Inflammatory macrophage (primary cell): ENCODE data around the gene FAM107B.

Experiments used
- DNase-seq, 2 donors: peaks; one replicate each; pipeline ENCODE4 v3.0.0-alpha.2; 2020 to 2022

The FAM107B gene

GRCh38 chr10:14776546-14776945 is 1.8 kb upstream of the FAM107B start:
- no peak for DNase-seq

- DNase-seq: no peak
Observed at GRCh38 chr10:14775656-14776055, 959 bp upstream of the FAM107B start.

- DNase-seq: no peak
Observed at GRCh38 chr10:14774214-14774580, 500 bp downstream of the FAM107B start.

- no peak for DNase-seq
Observed at GRCh38 chr10:14773551-14774213, 1.0 kb downstream of the FAM107B start.

GRCh38 chr10:14772399-14772798 is 2.3 kb downstream of the FAM107B start:
- no peak for DNase-seq

- no peak for DNase-seq
Observed at GRCh38 chr10:14770927-14771326, 3.8 kb downstream of the FAM107B start.

GRCh38 chr10:14761372-14761771 is 13.3 kb downstream of the FAM107B start:
- DNase-seq: no peak

GRCh38 chr10:14758994-14759664 is 15.6 kb downstream of the FAM107B start:
- no peak for DNase-seq

GRCh38 chr10:14758451-14758850 is 16.2 kb downstream of the FAM107B start:
- DNase-seq: no peak

- DNase-seq: peak in 1 of 2 donors; percentile 10
Observed at GRCh38 chr10:14757986-14758385, 16.7 kb downstream of the FAM107B start.

GRCh38 chr10:14757394-14757793 is 17.3 kb downstream of the FAM107B start:
- DNase-seq: no peak

- DNase-seq: no peak
Observed at GRCh38 chr10:14753441-14753840, 21.3 kb downstream of the FAM107B start.

- peak; percentile 57 to 62 for DNase-seq
Observed at GRCh38 chr10:14751921-14752320, 22.8 kb downstream of the FAM107B start.

GRCh38 chr10:14751014-14751896 is 23.4 kb downstream of the FAM107B start:
- DNase-seq: peak; percentile 74 to 79

GRCh38 chr10:14749070-14749809 is 25.5 kb downstream of the FAM107B start:
- DNase-seq: peak; percentile 50 to 52

- no peak for DNase-seq
Observed at GRCh38 chr10:14748441-14748840, 26.3 kb downstream of the FAM107B start.

GRCh38 chr10:14742815-14743214 is 31.9 kb downstream of the FAM107B start:
- DNase-seq: peak; percentile 30 to 32

GRCh38 chr10:14742382-14742781 is 32.3 kb downstream of the FAM107B start:
- no peak for DNase-seq

- peak; percentile 64 to 66 for DNase-seq
Observed at GRCh38 chr10:14740684-14741247, 33.9 kb downstream of the FAM107B start.

GRCh38 chr10:14737808-14738545 is 36.7 kb downstream of the FAM107B start:
- DNase-seq: no peak

- DNase-seq: peak in 1 of 2 donors; percentile 35
Observed at GRCh38 chr10:14736600-14737081, 38.1 kb downstream of the FAM107B start.
